ENCODE data around the gene RNF141. TPM values are rescaled to one million over a fixed set of nuclear protein-coding genes. Genes with fewer than 3 reads are reported as not detected.

Gene RNF141
- polyA plus RNA-seq, 1 experiment = 34.8 TPM

DNA sequence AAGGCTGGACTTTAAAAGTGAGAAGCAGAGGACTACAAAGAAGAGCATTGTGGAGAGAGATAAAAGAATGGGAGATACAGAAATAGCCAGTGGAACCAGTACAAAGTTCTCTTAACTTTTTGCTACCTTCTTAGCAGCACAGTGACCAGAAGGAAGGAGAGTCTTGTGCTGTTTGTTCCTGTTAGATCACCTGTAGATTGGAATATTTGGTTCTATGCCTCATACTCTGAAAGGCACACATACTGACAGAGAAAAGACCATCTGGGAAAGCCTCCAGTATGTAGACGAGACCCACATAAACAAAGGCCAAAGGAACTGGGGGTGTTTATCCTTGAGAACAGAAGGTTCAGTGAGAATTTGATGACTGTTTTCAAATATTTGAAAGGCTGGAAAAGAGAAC is 18.7 kb downstream of the RNF141 start:
- CTCF ChIA-PET = interaction anchor here (2.5 kb wide), 1 partner anchor 116 kb away, joined by 12 read pairs; no protein-coding TSS in a partner anchor
- Histone ChIP-seq H3K9me3 (ENCODE audit: control insufficient read depth, insufficient read depth, low read length) (no peaks in the 10 kb centered on the region), H3K27me3 (ENCODE audit: control insufficient read depth, insufficient read depth, low read length) (no peaks in the 10 kb centered on the region), H3K27ac (ENCODE audit: low read depth, low read length) (no peak overlapping the region), H3K4me3 (ENCODE audit: low read depth, low read length) (no peak overlapping the region)
- TF ChIP-seq, protein P1, sequence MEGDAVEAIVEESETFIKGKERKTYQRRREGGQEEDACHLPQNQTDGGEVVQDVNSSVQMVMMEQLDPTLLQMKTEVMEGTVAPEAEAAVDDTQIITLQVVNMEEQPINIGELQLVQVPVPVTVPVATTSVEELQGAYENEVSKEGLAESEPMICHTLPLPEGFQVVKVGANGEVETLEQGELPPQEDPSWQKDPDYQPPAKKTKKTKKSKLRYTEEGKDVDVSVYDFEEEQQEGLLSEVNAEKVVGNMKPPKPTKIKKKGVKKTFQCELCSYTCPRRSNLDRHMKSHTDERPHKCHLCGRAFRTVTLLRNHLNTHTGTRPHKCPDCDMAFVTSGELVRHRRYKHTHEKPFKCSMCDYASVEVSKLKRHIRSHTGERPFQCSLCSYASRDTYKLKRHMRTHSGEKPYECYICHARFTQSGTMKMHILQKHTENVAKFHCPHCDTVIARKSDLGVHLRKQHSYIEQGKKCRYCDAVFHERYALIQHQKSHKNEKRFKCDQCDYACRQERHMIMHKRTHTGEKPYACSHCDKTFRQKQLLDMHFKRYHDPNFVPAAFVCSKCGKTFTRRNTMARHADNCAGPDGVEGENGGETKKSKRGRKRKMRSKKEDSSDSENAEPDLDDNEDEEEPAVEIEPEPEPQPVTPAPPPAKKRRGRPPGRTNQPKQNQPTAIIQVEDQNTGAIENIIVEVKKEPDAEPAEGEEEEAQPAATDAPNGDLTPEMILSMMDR (IDR thresholded peaks at IDR 0.05; ENCODE audit: low read depth, low read length) = no peak
- POLR2A ChIA-PET = no interaction called here
- DNase-seq (ENCODE audit: low read depth, low spot score) = no peak

GRCh38 chr11:10520562-10520961 is 20.4 kb downstream of the RNF141 start:
- Histone ChIP-seq H3K4me3 (ENCODE audit: low read depth, low read length) (no peak overlapping the region), H3K27me3 (ENCODE audit: control insufficient read depth, insufficient read depth, low read length) (no peaks in the 10 kb centered on the region), H3K9me3 (ENCODE audit: control insufficient read depth, insufficient read depth, low read length) (no peaks in the 10 kb centered on the region), H3K27ac (ENCODE audit: low read depth, low read length) (no peak overlapping the region)
- TF ChIP-seq, protein P1 (IDR thresholded peaks at IDR 0.05; ENCODE audit: low read depth, low read length) = no peak
- CTCF ChIA-PET = interaction anchor here (1.1 to 2.5 kb wide), 4 partner anchors 20 to 250 kb away, joined by 3 to 12 read pairs (median 6); partner anchors contain the start of gene RNF141
- DNase-seq (ENCODE audit: low read depth, low spot score) = no peak
- POLR2A ChIA-PET = no interaction called here

DNA sequence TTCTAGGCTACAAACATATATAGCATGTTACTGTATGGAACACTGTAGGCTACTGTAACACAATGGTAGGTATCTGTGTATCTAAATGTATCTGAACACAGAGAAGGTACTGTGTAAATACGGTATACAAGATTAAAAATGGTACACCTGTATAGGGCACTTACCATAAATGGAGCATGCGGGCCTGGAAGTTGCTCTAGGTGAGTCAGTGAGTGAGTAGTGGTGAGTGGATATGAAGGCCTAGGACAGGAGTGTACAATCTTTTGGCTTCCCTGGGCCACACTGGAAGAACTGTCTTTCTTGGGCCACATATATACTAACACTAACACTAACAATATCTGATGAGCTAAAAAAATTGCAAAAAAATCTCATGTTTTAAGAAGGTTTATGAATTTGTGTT is 21.4 kb downstream of the RNF141 start:
- Histone ChIP-seq H3K4me3 (ENCODE audit: low read depth, low read length) (no peak overlapping the region), H3K27me3 (ENCODE audit: control insufficient read depth, insufficient read depth, low read length) (no peaks in the 10 kb centered on the region), H3K9me3 (ENCODE audit: control insufficient read depth, insufficient read depth, low read length) (no peaks in the 10 kb centered on the region), H3K27ac (ENCODE audit: low read depth, low read length) (no peak overlapping the region)
- DNase-seq (ENCODE audit: low read depth, low spot score) = no peak
- POLR2A ChIA-PET = no interaction called here
- CTCF ChIA-PET = interaction anchor here (1.9 to 2.5 kb wide), 2 partner anchors 21 to 113 kb away, joined by 7 to 12 read pairs; partner anchors contain the start of gene RNF141
- TF ChIP-seq, protein P1 (IDR thresholded peaks at IDR 0.05; ENCODE audit: low read depth, low read length) = no peak

GRCh38 chr11:10518891-10519290 is 22.1 kb downstream of the RNF141 start:
- no peak for DNase-seq (ENCODE audit: low read depth, low spot score)
- Histone ChIP-seq H3K27ac (ENCODE audit: low read depth, low read length) (no peak overlapping the region), H3K4me3 (ENCODE audit: low read depth, low read length) (no peak overlapping the region), H3K9me3 (ENCODE audit: control insufficient read depth, insufficient read depth, low read length) (no peaks in the 10 kb centered on the region), H3K27me3 (ENCODE audit: control insufficient read depth, insufficient read depth, low read length) (no peaks in the 10 kb centered on the region)
- ChIA-PET CTCF (no interaction called here), POLR2A (no interaction called here)
- TF ChIP-seq, protein P1 (IDR thresholded peaks at IDR 0.05; ENCODE audit: low read depth, low read length) = no peak

GRCh38 chr11:10518123-10518522 is 22.9 kb downstream of the RNF141 start:
- Histone ChIP-seq H3K4me3 (ENCODE audit: low read depth, low read length) (no peak overlapping the region), H3K27me3 (ENCODE audit: control insufficient read depth, insufficient read depth, low read length) (no peaks in the 10 kb centered on the region), H3K9me3 (ENCODE audit: control insufficient read depth, insufficient read depth, low read length) (no peaks in the 10 kb centered on the region), H3K27ac (ENCODE audit: low read depth, low read length) (no peak overlapping the region)
- no peak for DNase-seq (ENCODE audit: low read depth, low spot score)
- CTCF ChIA-PET = no interaction called here
- TF ChIP-seq, protein P1 (IDR thresholded peaks at IDR 0.05; ENCODE audit: low read depth, low read length) = no peak
- POLR2A ChIA-PET = no interaction called here
